ENCODE results near the gene CLECL1. TPM values are rescaled to one million over a fixed set of nuclear protein-coding genes. Genes with fewer than 3 reads are reported as not detected.

The CLECL1 gene
- total RNA-seq, 1 donor from 2014 or later = not detected

GRCh38 chr12:9760120-9760519 lies 27.2 kb upstream of the CLECL1 start:
- DNase-seq (ENCODE audit: low read depth) = no peak
- FAIRE-seq = no peak
- Histone ChIP-seq H3K36me3 (ENCODE audit: insufficient read depth, low read length) (no peaks in the 10 kb centered on the region), H3K79me2 (ENCODE audit: insufficient read depth, low read length) (no peaks in the 10 kb centered on the region), H3K4me3 (ENCODE audit: insufficient read depth, low read depth, low read length) (no peak overlapping the region), H3K4me1 (ENCODE audit: insufficient read depth, low read length) (no peaks in the 10 kb centered on the region), H3K9me3 (ENCODE audit: insufficient read depth, low read depth, low read length) (no peaks in the 10 kb centered on the region), H3K27ac (ENCODE audit: low read depth, low read length) (no peak overlapping the region), H3K27me3 (ENCODE audit: insufficient read depth, low read length) (no peaks in the 10 kb centered on the region), H3K9ac (ENCODE audit: low read length) (no peak overlapping the region), H4K20me1 (ENCODE audit: insufficient read depth, low read length) (no peaks in the 10 kb centered on the region), H3K4me2 (ENCODE audit: low read length) (no peak overlapping the region), H2AFZ (ENCODE audit: low read depth, low read length) (no peak overlapping the region)
- Mint-ChIP-seq H3K4me3 (ENCODE audit: unreplicated experiment) (no peak overlapping the region), H3K36me3 (ENCODE audit: low read depth, unreplicated experiment) (no peaks in the 10 kb centered on the region), H3K4me1 (ENCODE audit: low read depth, unreplicated experiment) (peaks cover 7% of the 10 kb centered on the region), H3K27ac (ENCODE audit: unreplicated experiment) (no peak overlapping the region), H3K27me3 (ENCODE audit: low read depth, unreplicated experiment) (no peaks in the 10 kb centered on the region), H3K9me3 (ENCODE audit: unreplicated experiment) (no peaks in the 10 kb centered on the region)
- TF ChIP-seq EZH2 (IDR thresholded peaks at IDR 0.05; ENCODE audit: insufficient read depth, low read length) (no peak), CTCF (IDR thresholded peaks at IDR 0.05; ENCODE audit: insufficient read depth, low read depth, low read length) (no peak)

GRCh38 chr12:9759694-9760093 lies 26.8 kb upstream of the CLECL1 start:
- TF ChIP-seq CTCF (IDR thresholded peaks at IDR 0.05; ENCODE audit: insufficient read depth, low read depth, low read length) (no peak), EZH2 (IDR thresholded peaks at IDR 0.05; ENCODE audit: insufficient read depth, low read length) (no peak)
- no peak overlapping the region for H3K27ac Mint-ChIP-seq (ENCODE audit: unreplicated experiment)
- no peaks in the 10 kb centered on the region for H3K79me2 ChIP-seq (ENCODE audit: insufficient read depth, low read length)
- H3K27me3 Mint-ChIP-seq (ENCODE audit: low read depth, unreplicated experiment) = no peaks in the 10 kb centered on the region
- no peaks in the 10 kb centered on the region for H3K4me1 ChIP-seq (ENCODE audit: insufficient read depth, low read length)
- H3K36me3 ChIP-seq (ENCODE audit: insufficient read depth, low read length) = no peaks in the 10 kb centered on the region
- H3K27ac ChIP-seq (ENCODE audit: low read depth, low read length) = no peak overlapping the region
- no peak overlapping the region for H3K9ac ChIP-seq (ENCODE audit: low read length)
- no peaks in the 10 kb centered on the region for H3K36me3 Mint-ChIP-seq (ENCODE audit: low read depth, unreplicated experiment)
- H3K4me2 ChIP-seq (ENCODE audit: low read length) = no peak overlapping the region
- H3K4me1 Mint-ChIP-seq (ENCODE audit: low read depth, unreplicated experiment) = peaks cover 7% of the 10 kb centered on the region
- H4K20me1 ChIP-seq (ENCODE audit: insufficient read depth, low read length) = no peaks in the 10 kb centered on the region
- no peaks in the 10 kb centered on the region for H3K27me3 ChIP-seq (ENCODE audit: insufficient read depth, low read length)
- no peak overlapping the region for H2AFZ ChIP-seq (ENCODE audit: low read depth, low read length)
- no peak for FAIRE-seq
- no peak overlapping the region for H3K4me3 ChIP-seq (ENCODE audit: insufficient read depth, low read depth, low read length)
- no peak overlapping the region for H3K4me3 Mint-ChIP-seq (ENCODE audit: unreplicated experiment)
- H3K9me3 ChIP-seq (ENCODE audit: insufficient read depth, low read depth, low read length) = no peaks in the 10 kb centered on the region
- H3K9me3 Mint-ChIP-seq (ENCODE audit: unreplicated experiment) = no peaks in the 10 kb centered on the region
- no peak for DNase-seq (ENCODE audit: low read depth)

GRCh38 chr12:9758119-9758518 lies 25.2 kb upstream of the CLECL1 start:
- no peak overlapping the region for H3K4me2 ChIP-seq (ENCODE audit: low read length)
- no peaks in the 10 kb centered on the region for H3K36me3 Mint-ChIP-seq (ENCODE audit: low read depth, unreplicated experiment)
- no peak for TF ChIP-seq EZH2 (IDR thresholded peaks at IDR 0.05; ENCODE audit: insufficient read depth, low read length)
- TF ChIP-seq CTCF (IDR thresholded peaks at IDR 0.05; ENCODE audit: insufficient read depth, low read depth, low read length) = no peak
- DNase-seq (ENCODE audit: low read depth) (no peak), FAIRE-seq (no peak)
- H3K79me2 ChIP-seq (ENCODE audit: insufficient read depth, low read length) = no peaks in the 10 kb centered on the region
- H3K36me3 ChIP-seq (ENCODE audit: insufficient read depth, low read length) = no peaks in the 10 kb centered on the region
- H3K4me1 Mint-ChIP-seq (ENCODE audit: low read depth, unreplicated experiment) = peaks cover 7% of the 10 kb centered on the region
- H3K4me1 ChIP-seq (ENCODE audit: insufficient read depth, low read length) = no peaks in the 10 kb centered on the region
- H3K4me3 Mint-ChIP-seq (ENCODE audit: unreplicated experiment) = no peak overlapping the region
- no peaks in the 10 kb centered on the region for H4K20me1 ChIP-seq (ENCODE audit: insufficient read depth, low read length)
- no peak overlapping the region for H3K27ac ChIP-seq (ENCODE audit: low read depth, low read length)
- H3K27me3 ChIP-seq (ENCODE audit: insufficient read depth, low read length) = no peaks in the 10 kb centered on the region
- H3K27ac Mint-ChIP-seq (ENCODE audit: unreplicated experiment) = no peak overlapping the region
- no peak overlapping the region for H2AFZ ChIP-seq (ENCODE audit: low read depth, low read length)
- H3K9me3 Mint-ChIP-seq (ENCODE audit: unreplicated experiment) = no peaks in the 10 kb centered on the region
- H3K27me3 Mint-ChIP-seq (ENCODE audit: low read depth, unreplicated experiment) = no peaks in the 10 kb centered on the region
- H3K9me3 ChIP-seq (ENCODE audit: insufficient read depth, low read depth, low read length) = no peaks in the 10 kb centered on the region
- H3K4me3 ChIP-seq (ENCODE audit: insufficient read depth, low read depth, low read length) = no peak overlapping the region
- no peak overlapping the region for H3K9ac ChIP-seq (ENCODE audit: low read length)

Data from astrocyte (in vitro differentiated cells and primary cell).